ENCODE data around the gene BCL7B. TPM values are rescaled to one million over a fixed set of nuclear protein-coding genes. Genes with fewer than 3 reads are reported as not detected.

Gene BCL7B
- total RNA-seq: 58.0 and 61.2 TPM in 2 replicates
- 68.3 and 78.1 TPM in 2 replicates for polyA plus RNA-seq
- 74.1 and 74.2 TPM in 2 replicates for polyA plus RNA-seq (2011; cell fraction: cytosol; rRNA removed)
- 44.4 and 44.9 TPM in 2 replicates for polyA plus RNA-seq (2011; cell fraction: nucleus; rRNA removed)
- 31.0 and 40.3 TPM in 2 replicates for polyA plus RNA-seq (2012)
- 53.3 and 60.2 TPM in 2 replicates for polyA minus RNA-seq
- 56.4 TPM for polyA minus RNA-seq (2011; cell fraction: cytosol; rRNA and poly(A)+ RNA removed)
- polyA minus RNA-seq (2011; cell fraction: nucleus; rRNA and poly(A)+ RNA removed): 31.8 and 33.1 TPM in 2 replicates
- percentile 79 among the genes with signal in this experiment for Bru-seq, nascent RNA
- percentile 75 among the genes with signal in this experiment for BruChase-seq, experiment 1, labeled RNA remaining after a 6-hour chase
- BruChase-seq, experiment 2, labeled RNA remaining after a 2-hour chase: percentile 70 among the genes with signal in this experiment
- long read RNA-seq, transcript BCL7B-210 (6 exons, 1,638 nt): minor isoform, 7 of 203 reads
- long read RNA-seq, transcript BCL7B-205 (5 exons, 887 nt): minor isoform, 10 of 203 reads
- long read RNA-seq, transcript BCL7B-206 (7 exons, 985 nt): minor isoform, 20 of 203 reads
- long read RNA-seq, transcript BCL7B-201 (6 exons, 1,975 nt): major isoform, 139 of 203 reads
- long read RNA-seq, partial matches to known transcripts: 3 of 203 reads
- long read RNA-seq, other reads (novel, unspliced or antisense): 17 of 203 reads

DNA sequence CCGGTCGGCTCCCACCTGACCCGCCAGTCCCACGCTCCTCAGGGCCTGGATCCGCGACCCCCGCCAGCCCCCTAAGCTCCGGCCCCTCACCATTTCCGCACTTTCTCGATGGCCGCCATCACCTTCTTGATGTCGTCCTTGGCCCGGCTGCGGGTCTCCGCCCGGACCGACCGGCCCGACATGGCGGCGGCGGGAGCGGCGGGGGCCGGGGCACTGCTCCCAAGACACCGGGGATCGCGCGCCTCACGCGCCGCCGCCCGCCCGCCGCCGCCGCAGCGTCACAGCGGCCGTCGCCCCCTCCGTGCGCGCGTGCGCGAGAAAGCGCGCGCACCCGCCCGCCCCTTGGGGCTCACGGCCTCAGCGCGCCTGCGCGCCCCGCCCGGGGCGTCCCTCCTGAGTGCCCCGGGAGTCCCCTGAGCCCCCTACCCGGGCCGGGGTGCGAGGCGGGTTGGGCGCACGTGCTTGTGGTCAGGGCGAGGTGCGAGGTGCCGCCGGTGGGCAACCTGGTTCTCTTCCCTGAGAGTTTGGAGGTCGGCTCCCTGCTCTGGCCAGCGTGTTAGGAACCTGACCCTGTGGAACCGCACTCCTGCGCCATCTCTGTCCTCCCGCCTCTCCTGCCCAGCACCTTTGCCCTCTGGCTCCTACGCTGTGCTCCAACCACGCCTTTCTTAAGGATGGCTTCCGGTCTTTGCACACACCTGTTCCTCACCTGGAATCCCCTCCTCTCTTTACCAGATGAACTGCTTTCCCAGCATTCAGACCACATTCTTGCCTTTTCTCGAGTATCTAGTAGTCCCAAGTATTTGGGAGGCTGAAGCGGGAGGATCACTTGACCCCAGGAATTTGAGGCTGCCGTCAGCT, at the start of gene BCL7B:
TSS of gene BCL7B (minus strand) at position 294 of the 861 bp plus-strand sequence. CDS start at position 182, 112 bp downstream.
- peaks cover 18% of the 10 kb centered on the region for H3K4me1 ChIP-seq (ENCODE audit: control insufficient read depth, extremely low read depth, insufficient read depth, low read length)
- H2AFZ ChIP-seq (ENCODE audit: low read depth, low read length): peak within 1 kb of the TSS; percentile 99
- TF ChIP-seq, protein P1, sequence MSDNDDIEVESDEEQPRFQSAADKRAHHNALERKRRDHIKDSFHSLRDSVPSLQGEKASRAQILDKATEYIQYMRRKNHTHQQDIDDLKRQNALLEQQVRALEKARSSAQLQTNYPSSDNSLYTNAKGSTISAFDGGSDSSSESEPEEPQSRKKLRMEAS (IDR thresholded peaks at IDR 0.05; ENCODE audit: insufficient read depth, insufficient read length): peak; percentile 47
- TF ChIP-seq POLR2A (IDR thresholded peaks at IDR 0.05; ENCODE audit: low read depth, low read length) (peak; percentile 76), FOS (IDR thresholded peaks at IDR 0.05; ENCODE audit: borderline replicate concordance, insufficient read depth, low read length) (no peak), MYC (IDR thresholded peaks at IDR 0.05; ENCODE audit: low read depth, low read length) (no peak), CTCF (IDR thresholded peaks at IDR 0.05; ENCODE audit: extremely low read depth in 1 of 2, insufficient read depth in 1 of 2, low read depth in 1 of 2, low read length in 2 of 2) (no peak), EZH2 (IDR thresholded peaks at IDR 0.05; ENCODE audit: borderline replicate concordance, low read depth, low read length, severe bottlenecking) (no peak), JUN (IDR thresholded peaks at IDR 0.05; ENCODE audit: borderline replicate concordance, insufficient read depth, insufficient read length, low read depth) (no peak), GATA2 (IDR thresholded peaks at IDR 0.05; ENCODE audit: insufficient read depth, insufficient read length, low read depth, low read length) (no peak), POLR2AphosphoS5 (IDR thresholded peaks at IDR 0.05; ENCODE audit: insufficient read depth, low read depth, low read length) (peak; percentile 82)
- ChIA-PET CTCF (interaction anchor here (0.8 to 1.1 kb wide), 2 partner anchors 20 to 49 kb away, joined by 3 to 5 read pairs; partner anchors contain the start of gene TBL2), POLR2A (interaction anchor here (0.7 to 1.3 kb wide), 3 partner anchors 20 to 36 kb away, joined by 3 to 5 read pairs (median 4); partner anchors contain the start of genes BAZ1B and TBL2)
- H3K27me3 ChIP-seq (ENCODE audit: control insufficient read depth in 2 of 2, insufficient read depth in 2 of 2, low read length in 2 of 2): no peaks in the 10 kb centered on the region
- peak within 1 kb of the TSS; percentile 99 for H3K27ac ChIP-seq (ENCODE audit: insufficient read depth, low read depth, low read length)
- peak within 1 kb of the TSS; percentile 100 for H3K9ac ChIP-seq (replicated peaks; ENCODE audit: extremely low read depth, insufficient read depth, low read length)
- peaks cover 2% of the 10 kb centered on the region for H4K20me1 ChIP-seq (replicated peaks; ENCODE audit: control insufficient read depth, extremely low read depth, insufficient read depth, low read length)
- FAIRE-seq: no peak
- H3K4me3 ChIP-seq (replicated peaks in 1 of 3; ENCODE audit: insufficient read depth in 1 of 3, low read depth in 1 of 3, low read length in 3 of 3): peak within 1 kb of the TSS; percentile 69 to 90 (median 82)
- DNase-seq (ENCODE audit: low read depth, low spot score): peak; percentile 69
- no peaks in the 10 kb centered on the region for H3K9me3 ChIP-seq (replicated peaks; ENCODE audit: control insufficient read depth, insufficient read depth, low read length)
- H3K9me1 ChIP-seq (replicated peaks; ENCODE audit: control insufficient read depth, extremely low read depth, insufficient read depth, low read length): no peaks in the 10 kb centered on the region
- peak within 1 kb of the TSS; percentile 96 for H3K4me2 ChIP-seq (ENCODE audit: insufficient read depth, low read length)
- H3K36me3 ChIP-seq (ENCODE audit: control insufficient read depth in 2 of 2, extremely low read depth in 1 of 2, insufficient read depth in 2 of 2, low read length in 2 of 2): no peaks in the 10 kb centered on the region
- peaks cover 40% of the 10 kb centered on the region for H3K79me2 ChIP-seq (ENCODE audit: control insufficient read depth, insufficient read depth, low read length)
- dilution Hi-C loops (cut with MboI; ENCODE audit: extremely low pct_ligation_motif_present, low sequenced_read_pairs): no loop called here
- TSS peak; percentile 69 for BruUV-seq (replicated peaks)
- intact Hi-C loops (cut with micrococcal nuclease): loop anchor here (1.0 kb wide), 2 partner anchors 21 to 35 kb away; partner anchors contain the start of genes BAZ1B and TBL2

All from endothelial cell of umbilical vein (primary cell).